Stimulated activated CD4-positive, alpha-beta T cell treated with anti-CD3 and anti-CD28 coated beads, Interleukin-2, amount 100 ng/mL, for 48 hours (primary cell): Measurements from ENCODE around the gene CLMP.

Source experiments
- DNase-seq, 2 donors: peaks; one replicate each; pipeline ENCODE4 v3.0.0-alpha.2; 2020

Gene CLMP

DNA sequence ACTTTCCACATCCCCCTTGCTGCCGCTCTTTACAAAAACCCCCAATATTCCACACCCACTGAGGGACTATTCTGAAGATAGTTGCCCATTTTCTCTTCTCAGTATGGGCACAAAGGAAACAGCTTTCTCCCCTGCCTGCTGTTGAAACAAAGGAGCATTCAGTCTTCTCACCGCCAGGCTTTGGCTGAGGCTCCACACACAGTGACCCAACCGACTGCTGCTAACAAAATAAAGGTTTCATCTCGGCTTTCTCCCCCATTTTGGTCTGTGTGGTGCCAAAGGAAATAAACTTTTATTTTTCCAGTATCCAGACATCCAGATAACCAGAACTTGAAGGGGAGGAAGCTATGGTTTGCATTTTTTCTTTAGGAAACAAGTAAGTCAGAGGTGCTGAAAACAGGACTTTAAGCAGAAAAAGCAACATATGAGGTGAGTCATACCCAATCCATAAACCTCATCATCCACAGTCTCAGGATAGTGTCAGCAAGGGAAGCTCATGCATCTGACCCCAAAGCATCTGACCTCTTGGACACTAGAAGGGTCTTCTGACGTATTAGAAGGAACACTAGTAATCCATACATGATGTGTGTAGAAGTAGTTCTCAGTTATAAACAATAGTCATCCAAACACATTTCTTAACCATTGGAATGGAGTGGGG, 6.4 kb downstream of the CLMP start:
- no peak for DNase-seq

DNA sequence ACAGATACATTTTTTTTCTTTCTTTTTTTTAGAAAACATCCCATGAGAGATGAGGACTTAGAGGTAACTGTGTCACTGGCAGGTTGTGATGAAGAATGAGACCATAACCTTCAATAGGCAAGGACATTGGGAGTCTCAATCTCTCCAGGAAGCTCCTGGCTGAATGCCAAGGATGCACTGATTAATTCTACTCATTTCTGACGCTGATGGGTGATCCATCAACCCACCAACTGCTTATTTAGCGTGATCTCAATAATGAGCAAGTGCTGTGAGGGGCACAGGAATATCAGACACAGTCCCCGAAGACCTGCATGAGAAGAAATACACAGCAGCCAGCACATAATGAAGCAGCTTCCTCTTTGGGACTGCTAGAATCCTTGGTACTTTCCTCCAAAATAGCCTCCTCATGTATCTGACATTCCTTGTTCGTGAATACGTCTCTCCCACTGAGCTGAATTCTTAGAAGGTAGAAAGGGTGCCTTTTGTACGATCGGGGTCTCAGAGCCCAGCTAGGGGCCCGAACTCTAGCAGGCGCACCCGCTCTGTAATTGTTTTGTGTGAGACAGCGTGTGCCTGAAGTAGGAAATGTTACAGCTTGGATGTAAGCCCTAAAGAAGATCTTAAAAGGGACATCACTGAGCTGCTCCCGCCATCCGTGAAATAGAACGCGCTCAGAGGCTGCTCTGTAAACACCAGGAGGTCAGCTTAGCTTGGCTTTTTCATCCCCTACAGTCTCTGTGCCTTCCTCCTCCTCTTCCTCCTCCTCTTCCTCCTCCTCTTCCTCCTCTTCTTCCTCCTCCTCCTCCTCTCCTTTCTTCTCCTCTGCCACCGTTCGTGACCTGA, 7.2 kb downstream of the CLMP start:
- DNase-seq: no peak

DNA sequence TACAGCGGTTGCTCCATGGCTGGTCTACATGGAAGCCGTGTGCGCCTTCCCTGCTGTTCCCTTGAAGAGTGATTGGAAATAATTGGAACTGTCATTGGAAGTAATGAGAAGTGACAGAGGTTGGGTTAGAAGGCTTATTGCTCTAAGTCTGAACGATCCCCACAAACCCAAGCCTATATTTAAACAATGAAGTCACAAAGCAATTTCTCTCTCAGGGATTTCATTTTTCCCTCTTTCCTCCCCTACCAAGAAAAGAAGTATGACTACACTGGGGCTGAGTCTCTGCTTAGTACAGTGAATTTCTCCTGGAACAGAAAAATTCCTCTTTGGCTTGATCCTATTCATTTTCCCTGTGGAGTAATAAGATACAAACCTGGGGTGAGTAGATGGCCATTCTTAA, 7.8 kb downstream of the CLMP start:
- no peak for DNase-seq

DNA sequence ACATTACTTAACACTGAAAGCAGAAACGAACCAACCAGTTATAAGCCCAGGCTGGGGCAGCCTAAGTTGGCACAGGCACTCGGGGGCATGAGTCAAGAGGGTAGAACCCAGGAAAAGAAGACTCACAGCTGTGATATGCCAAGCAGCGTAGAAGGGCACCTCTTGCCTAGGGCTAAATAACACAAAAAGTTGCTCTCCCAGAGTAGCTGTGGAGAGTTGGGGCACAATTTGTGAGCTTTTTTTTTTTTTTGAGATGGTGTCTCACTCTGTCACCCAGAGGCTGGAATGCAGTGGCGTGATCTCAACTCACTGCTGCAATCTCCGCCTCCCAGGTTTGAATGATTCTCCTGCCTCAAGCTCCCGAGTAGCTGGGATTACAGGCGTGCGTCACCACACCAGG, 8.8 kb downstream of the CLMP start:
- no peak for DNase-seq

DNA sequence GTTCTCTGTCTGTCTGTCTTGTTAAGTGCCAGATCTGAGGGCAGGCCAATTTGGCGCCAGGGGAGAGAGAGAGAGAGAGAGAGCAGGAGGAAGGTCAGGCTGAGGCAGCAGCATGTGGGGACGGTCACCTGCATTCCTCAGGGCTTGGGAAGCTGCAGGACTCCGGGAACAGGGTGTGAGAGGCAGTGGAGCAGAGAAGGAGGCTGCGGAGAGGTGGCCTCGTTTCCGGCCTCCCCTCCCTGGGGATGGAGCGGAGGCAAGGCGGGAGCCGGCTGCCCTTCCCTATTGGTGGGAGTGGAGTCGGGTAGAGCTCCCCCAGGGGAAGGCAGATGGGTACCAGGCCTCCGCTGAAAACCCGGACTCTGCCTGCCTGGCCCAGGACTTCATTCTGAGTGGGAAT, 9.7 kb downstream of the CLMP start:
- no peak for DNase-seq

DNA sequence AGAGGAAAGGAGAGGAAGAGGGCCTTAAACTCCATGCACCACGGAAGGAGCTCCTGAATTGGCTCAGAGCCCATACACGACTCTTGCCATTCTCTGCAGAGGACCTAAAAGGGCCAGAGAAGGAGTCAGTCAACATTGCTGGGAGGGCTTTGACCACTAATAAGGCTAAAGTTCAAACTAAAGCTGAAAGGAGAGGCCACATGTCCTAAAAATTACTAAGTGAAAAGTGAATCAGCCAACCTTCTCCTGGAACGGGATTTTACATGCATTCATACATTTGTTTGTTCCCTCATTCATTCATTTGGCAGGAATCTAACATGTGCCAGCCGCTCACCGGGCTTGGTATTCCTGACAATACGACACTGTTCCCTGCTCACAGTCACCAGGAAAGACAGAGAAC, 10.5 kb downstream of the CLMP start:
- no peak for DNase-seq

DNA sequence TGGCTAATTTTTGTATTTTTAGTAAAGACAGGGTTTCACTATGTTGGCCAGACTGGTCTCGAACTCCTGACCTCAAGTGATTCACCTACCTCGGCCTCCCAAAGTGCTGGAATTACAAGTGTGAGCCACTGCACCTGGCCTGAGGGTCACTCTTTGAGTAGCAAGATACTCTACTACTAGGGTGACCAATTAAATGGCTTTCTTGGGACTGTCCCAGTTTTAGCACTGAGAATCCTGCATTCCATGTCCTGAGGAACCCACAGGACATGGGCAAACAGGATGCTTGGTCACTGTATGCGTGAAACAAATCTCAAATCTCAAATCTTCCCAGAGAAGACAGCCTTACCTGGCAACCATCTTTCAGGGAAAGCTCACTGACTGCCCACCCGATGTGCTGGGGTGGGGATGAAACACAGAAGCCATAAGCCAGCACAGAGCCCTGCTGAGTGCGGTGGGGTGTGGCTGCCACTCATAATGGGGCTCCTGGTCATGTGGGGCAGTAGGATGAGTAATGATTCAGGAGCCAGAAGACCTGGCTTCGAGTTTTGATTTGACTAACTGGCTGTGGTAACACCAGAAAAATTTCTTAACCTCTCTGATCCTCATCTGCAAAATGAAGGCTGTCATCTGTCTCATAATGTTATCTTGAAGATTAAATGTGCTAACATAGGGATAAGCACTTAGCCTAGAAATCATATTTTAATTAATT, 11.5 kb downstream of the CLMP start:
- no peak for DNase-seq

DNA sequence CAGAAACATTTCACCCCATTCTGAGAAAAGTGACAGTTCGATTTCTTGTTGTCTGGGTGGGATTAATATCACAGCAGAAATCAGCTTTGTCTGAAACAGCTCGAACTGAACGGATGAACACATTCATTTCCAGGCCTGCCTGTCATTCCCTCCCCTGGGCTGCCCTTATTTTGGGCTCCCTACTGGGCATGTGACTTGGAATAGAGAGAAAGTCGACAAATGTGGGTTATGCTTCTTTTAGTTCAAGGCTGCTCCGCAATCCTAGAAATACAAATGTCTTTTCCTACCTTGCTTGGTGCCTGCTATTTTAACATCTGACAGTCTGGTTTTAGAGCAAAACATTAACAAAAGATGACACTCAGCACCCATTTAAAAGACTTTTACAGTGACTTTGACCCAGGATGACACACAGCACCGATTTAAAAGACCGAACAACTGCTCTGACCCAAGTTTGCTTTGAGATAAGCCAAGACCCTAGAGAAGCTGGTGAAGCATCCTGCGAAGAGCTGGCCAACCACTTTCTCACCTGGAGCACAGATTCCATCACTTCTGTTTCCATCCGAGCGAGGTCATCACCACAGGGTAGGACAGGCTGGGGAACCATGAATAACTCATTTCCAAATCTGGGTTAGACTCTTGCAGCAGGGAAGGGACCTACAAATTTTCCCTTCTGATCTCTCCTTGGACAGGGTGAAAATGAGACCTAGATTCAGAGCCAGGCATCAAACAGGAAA, 13.1 kb downstream of the CLMP start:
- DNase-seq: no peak

- DNase-seq: no peak
Observed at GRCh38 chr11:123181075-123181474, 14.0 kb downstream of the CLMP start.

- no peak for DNase-seq
Observed at GRCh38 chr11:123180574-123180973, 14.5 kb downstream of the CLMP start.

GRCh38 chr11:123180166-123180565, 14.9 kb downstream of the CLMP start:
- no peak for DNase-seq

GRCh38 chr11:123179586-123179985, 15.5 kb downstream of the CLMP start:
- DNase-seq: no peak

DNA sequence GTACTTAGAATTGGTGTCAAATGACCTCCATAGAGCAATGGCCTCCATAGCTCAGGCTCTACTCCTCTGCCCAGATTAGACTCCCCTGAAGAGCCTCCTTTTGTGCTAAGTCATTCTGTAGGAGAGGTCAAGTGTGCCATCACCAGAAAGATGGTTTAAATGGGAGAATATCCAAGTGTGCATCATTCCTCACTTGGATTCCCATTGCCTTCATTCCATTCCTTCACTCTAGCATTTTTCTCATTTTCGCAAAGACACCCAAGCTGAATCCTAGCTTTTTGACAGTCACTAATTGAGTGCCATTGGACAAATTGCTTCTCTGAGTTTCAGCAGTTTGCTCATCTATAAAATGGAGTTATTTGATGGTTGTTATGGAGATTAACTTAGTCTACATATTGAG, 16.9 kb downstream of the CLMP start:
- no peak for DNase-seq

- DNase-seq: no peak
Observed at GRCh38 chr11:123176785-123177184, 18.3 kb downstream of the CLMP start.

DNA sequence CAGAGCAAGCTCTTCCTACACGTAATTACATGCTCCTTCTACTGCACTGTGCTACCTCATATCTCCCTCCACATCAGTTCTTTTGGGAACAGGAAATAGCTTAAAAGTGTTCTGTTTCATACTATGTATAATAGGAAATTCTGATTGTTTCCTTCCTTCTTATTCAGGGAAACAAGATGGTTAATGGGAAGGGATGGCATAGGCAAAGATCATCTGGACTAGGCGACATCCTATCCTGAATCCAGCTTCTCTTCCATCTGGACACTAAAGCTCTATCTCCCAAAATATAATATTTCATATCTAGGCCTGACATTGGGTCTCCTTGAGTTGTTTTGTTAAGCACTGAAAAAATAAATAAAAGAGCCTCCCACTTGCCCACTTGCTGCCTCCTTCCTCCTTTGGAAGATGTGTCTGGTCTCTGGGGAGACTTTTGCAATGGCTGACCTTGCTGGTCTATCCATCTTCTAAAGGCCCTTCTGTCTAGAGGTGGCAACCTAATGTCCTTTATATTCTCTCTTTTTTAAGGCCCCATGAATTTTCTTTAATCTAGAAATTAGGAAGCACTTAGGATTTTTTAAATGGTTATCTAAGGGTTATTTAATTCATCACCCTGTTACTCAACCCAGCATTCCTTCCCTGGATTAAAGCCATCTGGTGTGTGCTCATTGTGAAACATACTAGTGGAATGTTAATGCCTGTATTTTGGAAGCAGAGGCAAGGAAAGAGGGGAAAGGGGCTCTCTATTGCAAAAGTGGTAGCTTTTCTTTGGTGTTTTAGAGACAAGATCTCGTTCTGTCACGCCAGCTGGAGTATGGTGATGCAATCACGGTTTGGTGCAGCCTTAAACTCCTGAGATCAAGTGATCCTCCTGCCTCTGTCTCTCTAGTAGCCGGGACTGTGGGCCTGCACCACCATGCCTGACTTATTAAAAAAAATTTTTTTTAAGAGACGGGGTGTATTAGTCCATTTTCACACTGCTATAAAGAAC, 20.6 kb downstream of the CLMP start:
- no peak for DNase-seq

DNA sequence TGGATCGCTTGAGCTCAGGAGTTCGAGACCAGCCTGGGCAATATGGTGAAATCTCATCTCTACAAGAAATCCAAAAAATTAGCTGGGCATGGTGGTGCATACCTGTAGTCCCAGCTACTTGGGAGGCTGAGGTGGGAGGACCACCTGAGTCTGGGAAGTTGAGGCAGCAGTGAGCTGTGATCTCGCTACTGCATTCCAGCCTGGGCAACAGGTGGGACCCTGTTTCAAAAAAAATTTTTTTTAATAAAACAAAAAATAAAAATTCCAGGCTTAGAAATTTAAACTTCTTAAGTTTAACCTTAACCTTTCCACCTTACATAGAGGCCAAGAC, 21.2 kb downstream of the CLMP start:
- DNase-seq: no peak

GRCh38 chr11:123173040-123173855, 21.8 kb downstream of the CLMP start:
- DNase-seq: no peak

GRCh38 chr11:123170929-123171328, 24.1 kb downstream of the CLMP start:
- DNase-seq: no peak

DNA sequence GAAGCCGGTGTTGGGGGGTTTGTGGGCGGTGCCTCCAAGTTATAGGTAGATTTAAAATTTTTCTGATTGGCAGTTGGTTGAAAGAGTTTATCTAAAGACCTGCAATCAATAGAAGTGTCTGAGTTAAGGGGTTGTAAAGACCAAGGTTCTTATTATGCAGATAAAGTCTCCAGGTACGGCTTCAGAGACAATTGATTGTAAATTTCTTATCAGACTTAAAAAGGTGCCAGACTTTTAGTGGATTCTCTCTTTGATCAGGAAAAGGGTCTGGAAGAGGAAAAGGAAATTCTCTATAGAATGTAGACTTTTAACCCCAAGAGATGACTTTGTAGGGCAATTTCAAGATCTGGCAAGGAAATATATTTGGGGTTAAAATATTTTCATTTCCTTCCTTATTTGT, 25.2 kb downstream of the CLMP start:
- no peak for DNase-seq

GRCh38 chr11:123168955-123169484, 26.0 kb downstream of the CLMP start:
- no peak for DNase-seq

- no peak for DNase-seq
Observed at GRCh38 chr11:123168241-123168640, 26.8 kb downstream of the CLMP start.
